Mucosa of descending colon (tissue), 3 donors: Measurements from ENCODE around the gene ELAVL2. TPM values are rescaled to one million over a fixed set of nuclear protein-coding genes. Genes with fewer than 3 reads are reported as not detected.

Experiments used
- ATAC-seq: fragments of 200-7000 bp; cut with Tn5 transposase; one replicate; pipeline ENCODE4 v1.9.1; 2020; ENCODE audit warnings: mild to moderate bottlenecking, moderate library complexity
- DNase-seq, 3 donors: peaks; one replicate each; pipeline ENCODE4 v3.0.0-alpha.2; 2020
- H3K36me3 ChIP-seq: fragments of 200-600 bp; one replicate; pipeline ENCODE4 v1.8.0; 2021; ENCODE audit warnings: low read depth, mild to moderate bottlenecking
- H3K4me1 ChIP-seq: fragments of 200-600 bp; one replicate; pipeline ENCODE4 v1.8.0; 2021; ENCODE audit warnings: low read depth, mild to moderate bottlenecking
- H3K4me3 ChIP-seq: fragments of 200-600 bp; one replicate; pipeline ENCODE4 v1.8.0; 2021; ENCODE audit warnings: mild to moderate bottlenecking
- H3K9me3 ChIP-seq: fragments of 200-600 bp; one replicate; pipeline ENCODE4 v1.8.0; 2021; ENCODE audit warnings: mild to moderate bottlenecking
- CTCF ChIP-seq: fragments of 200-600 bp; IDR thresholded peaks from one replicate; pipeline ENCODE4 v1.8.0; 2022; ENCODE audit warnings: antibody characterized with exemption, mild to moderate bottlenecking
- intact Hi-C, 2 donors: fragments of 100-400 bp; cut with DNase I in 1 of 2; cut with micrococcal nuclease in 1 of 2; formaldehyde crosslinking; loops; one replicate each; pipeline versions ENCODE4 v1.11.0 to v1.11.1; 2022; cut with DNase I, micrococcal nuclease
- total RNA-seq, 3 donors: library from RNA; stranded (reverse); fragmentation: NEBNext Ultra II Directional in 2 of 3; extraction: Animal tissue kit (Norgen Biotek cat#: 25700) in 2 of 3; gene quantifications; one replicate each; pipeline versions ENCODE4 v1.2.1 to v1.2.4, GENCODE V29; 2021 to 2023
- donor health status: DM: no; HTN: no; CAD: no; lungs with moderate emphysema.
- donor health status: DM: no; HTN: no; CAD: no.
- donor health status: DM: no; HTN: yes; CAD: no.

The ELAVL2 gene
- total RNA-seq, 3 donors from 2014 or later, result 0.35 to 1.2 (median 0.76) TPM

- intact Hi-C loops, result no loop called here
- DNase-seq, result no peak
- H3K36me3 ChIP-seq, result no peaks in the 10 kb centered on the region
- no peak overlapping the region for H3K4me3 ChIP-seq
- no peak for TF ChIP-seq CTCF
- no peak for ATAC-seq
- peaks cover 7% of the 10 kb centered on the region for H3K4me1 ChIP-seq
- no peaks in the 10 kb centered on the region for H3K9me3 ChIP-seq
Measured at GRCh38 chr9:23663946-23664345, 162.1 kb downstream of the ELAVL2 start.

GRCh38 chr9:23663536-23663935, 162.5 kb downstream of the ELAVL2 start:
- DNase-seq (peak in 1 of 3 donors; percentile 55), ATAC-seq (peak; percentile 88)
- intact Hi-C loops, result no loop called here
- Histone ChIP-seq H3K9me3 (no peaks in the 10 kb centered on the region), H3K4me3 (no peak overlapping the region), H3K4me1 (peaks cover 7% of the 10 kb centered on the region), H3K36me3 (no peaks in the 10 kb centered on the region)
- no peak for TF ChIP-seq CTCF

GRCh38 chr9:23663125-23663524, 162.9 kb downstream of the ELAVL2 start:
- intact Hi-C loops, result no loop called here
- ATAC-seq, result peak; percentile 67
- no peak for TF ChIP-seq CTCF
- no peak for DNase-seq
- H3K4me1 ChIP-seq, result peaks cover 7% of the 10 kb centered on the region
- no peak overlapping the region for H3K4me3 ChIP-seq
- no peaks in the 10 kb centered on the region for H3K9me3 ChIP-seq
- no peaks in the 10 kb centered on the region for H3K36me3 ChIP-seq

DNA sequence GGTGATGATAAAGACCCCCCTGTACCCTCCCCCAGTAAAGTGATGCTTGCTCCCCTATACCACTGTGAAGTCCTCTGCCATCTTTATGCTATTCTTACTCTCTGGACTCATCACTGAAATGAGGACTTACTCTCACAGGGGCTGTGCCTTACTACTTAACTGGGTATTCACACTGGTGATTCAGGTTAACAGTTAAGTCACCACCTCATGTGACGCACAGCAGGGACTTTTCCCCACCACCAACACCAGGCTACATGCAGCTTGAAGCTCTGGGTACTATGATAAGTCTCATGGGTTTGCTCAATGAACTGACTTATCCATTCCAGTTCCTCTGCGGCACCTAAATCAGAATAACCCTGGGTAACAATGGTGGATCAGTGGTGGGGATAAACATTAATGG, 163.7 kb downstream of the ELAVL2 start:
- Histone ChIP-seq H3K4me3 (no peak overlapping the region), H3K9me3 (no peaks in the 10 kb centered on the region), H3K4me1 (peaks cover 7% of the 10 kb centered on the region), H3K36me3 (no peaks in the 10 kb centered on the region)
- no peak for TF ChIP-seq CTCF
- DNase-seq, result no peak
- ATAC-seq, result no peak
- intact Hi-C loops, result no loop called here

- no peak for TF ChIP-seq CTCF
- Histone ChIP-seq H3K9me3 (no peaks in the 10 kb centered on the region), H3K4me3 (no peak overlapping the region), H3K4me1 (peaks cover 7% of the 10 kb centered on the region), H3K36me3 (no peaks in the 10 kb centered on the region)
- DNase-seq, result no peak
- intact Hi-C loops, result no loop called here
- no peak for ATAC-seq
Measured at GRCh38 chr9:23659346-23660006, 166.6 kb downstream of the ELAVL2 start.
